Choroid plexus epithelial cell (primary cell): ENCODE results near the gene FRMD5.

Source experiments
- DNase-seq: peaks from one replicate; pipeline ENCODE4 v3.0.0-alpha.2; 2010; ENCODE audit warnings: low read depth
- H3K4me3 ChIP-seq: 2 replicates; pipeline ENCODE4 v1.5.1; 2011; ENCODE audit warnings: low read depth, mild to moderate bottlenecking, control low read depth, low read length, moderate library complexity
- TF ChIP-seq, protein P1 (sequence below): conservative IDR thresholded peaks from 2 replicates; pipeline ENCODE4 v1.5.1; 2011; ENCODE audit warnings: low read depth, mild to moderate bottlenecking, control low read depth, inconsistent platforms, low read length, moderate library complexity

Gene FRMD5

DNA sequence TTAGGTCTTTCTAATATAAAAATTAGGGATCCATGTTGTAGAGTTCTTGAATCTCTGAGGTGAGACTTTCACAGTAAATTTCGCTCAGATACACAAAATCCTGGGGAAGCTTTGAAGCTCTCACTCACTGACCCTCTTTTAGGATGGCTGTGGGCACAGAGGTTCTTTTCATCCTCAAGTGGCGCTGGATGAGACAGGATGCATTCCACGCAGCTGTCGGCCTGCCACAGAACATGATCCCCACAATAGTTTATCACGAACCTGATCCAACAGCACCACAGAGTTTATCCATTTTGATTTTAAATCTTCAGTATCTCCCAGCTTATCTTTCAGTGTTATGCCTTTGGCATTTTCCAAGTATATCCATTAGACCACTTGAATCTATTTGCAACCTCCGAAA is 276.4 kb downstream of the FRMD5 start:
- no peak overlapping the region for H3K4me3 ChIP-seq
- TF ChIP-seq, protein P1, sequence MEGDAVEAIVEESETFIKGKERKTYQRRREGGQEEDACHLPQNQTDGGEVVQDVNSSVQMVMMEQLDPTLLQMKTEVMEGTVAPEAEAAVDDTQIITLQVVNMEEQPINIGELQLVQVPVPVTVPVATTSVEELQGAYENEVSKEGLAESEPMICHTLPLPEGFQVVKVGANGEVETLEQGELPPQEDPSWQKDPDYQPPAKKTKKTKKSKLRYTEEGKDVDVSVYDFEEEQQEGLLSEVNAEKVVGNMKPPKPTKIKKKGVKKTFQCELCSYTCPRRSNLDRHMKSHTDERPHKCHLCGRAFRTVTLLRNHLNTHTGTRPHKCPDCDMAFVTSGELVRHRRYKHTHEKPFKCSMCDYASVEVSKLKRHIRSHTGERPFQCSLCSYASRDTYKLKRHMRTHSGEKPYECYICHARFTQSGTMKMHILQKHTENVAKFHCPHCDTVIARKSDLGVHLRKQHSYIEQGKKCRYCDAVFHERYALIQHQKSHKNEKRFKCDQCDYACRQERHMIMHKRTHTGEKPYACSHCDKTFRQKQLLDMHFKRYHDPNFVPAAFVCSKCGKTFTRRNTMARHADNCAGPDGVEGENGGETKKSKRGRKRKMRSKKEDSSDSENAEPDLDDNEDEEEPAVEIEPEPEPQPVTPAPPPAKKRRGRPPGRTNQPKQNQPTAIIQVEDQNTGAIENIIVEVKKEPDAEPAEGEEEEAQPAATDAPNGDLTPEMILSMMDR = no peak
- no peak for DNase-seq

DNA sequence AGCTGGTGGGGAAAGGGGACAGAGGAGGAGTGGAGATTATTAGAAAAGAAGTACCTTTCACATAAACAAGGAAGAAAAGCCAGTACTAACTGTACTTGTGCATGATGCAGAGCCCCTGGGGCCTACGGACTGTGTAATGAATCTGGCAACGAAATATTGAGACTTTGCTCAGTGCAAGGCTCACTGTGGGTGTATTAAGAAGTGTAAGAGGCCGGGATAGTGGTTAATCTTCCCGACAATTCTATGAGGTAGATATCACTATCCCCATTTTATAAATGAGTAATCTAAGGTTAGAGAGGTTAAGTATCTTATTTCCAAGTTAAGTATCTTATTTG is 278.8 kb downstream of the FRMD5 start:
- no peak overlapping the region for H3K4me3 ChIP-seq
- DNase-seq = no peak
- TF ChIP-seq, protein P1 = no peak

DNA sequence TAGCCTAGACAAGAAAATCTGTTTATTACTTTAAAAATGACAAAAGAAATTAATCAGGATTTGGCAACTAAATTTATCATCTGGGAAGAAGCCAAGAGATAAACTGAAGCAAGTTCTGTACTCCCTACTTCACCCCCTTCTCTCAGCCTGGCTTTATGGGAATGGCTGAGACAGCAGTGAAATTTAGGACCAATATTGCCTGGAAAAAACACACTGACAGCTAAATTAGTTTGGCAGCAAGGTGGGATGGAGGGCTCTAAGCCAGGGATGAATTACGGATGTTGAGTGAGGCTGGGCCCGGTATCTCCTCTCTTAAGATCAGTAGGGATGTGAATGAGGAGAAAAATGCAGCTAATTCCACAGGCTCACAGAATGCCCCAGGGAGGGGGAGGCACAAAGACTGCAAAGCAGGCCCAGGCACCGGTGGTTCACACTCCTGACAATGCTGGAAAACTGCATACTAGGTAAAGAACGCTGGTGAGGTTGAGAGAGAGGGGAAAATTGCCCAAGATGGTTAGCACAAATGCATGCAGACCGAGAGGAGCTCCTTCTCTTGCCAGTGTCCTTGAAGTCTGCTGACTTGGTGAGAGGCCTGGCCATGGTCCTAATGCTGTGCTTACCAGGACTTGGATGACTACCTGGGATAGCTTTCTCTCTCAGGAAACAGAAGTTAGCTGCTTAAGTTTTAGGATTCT is 279.3 kb downstream of the FRMD5 start:
- DNase-seq = no peak
- TF ChIP-seq, protein P1 = no peak
- H3K4me3 ChIP-seq = no peak overlapping the region

DNA sequence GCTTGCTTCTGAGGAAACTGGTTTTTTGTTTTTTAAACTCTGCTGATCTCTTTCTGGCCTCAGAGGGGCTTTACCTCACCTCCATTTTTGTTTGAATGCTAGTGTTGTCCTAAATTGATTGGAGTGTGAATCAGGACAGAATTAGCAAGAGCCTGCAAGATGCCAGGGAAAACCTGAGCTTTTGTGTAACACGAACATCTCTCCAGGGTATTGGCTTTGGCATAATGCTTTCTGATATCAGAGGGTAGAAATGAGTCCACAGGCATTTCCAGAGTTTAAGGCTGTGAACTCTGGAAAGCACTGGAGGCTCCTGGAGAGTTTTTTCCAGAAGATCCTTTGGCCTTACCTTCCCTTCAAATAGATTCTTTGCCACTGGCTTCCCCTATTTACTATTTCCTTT is 281.1 kb downstream of the FRMD5 start:
- TF ChIP-seq, protein P1 = no peak
- no peak overlapping the region for H3K4me3 ChIP-seq
- DNase-seq = no peak

DNA sequence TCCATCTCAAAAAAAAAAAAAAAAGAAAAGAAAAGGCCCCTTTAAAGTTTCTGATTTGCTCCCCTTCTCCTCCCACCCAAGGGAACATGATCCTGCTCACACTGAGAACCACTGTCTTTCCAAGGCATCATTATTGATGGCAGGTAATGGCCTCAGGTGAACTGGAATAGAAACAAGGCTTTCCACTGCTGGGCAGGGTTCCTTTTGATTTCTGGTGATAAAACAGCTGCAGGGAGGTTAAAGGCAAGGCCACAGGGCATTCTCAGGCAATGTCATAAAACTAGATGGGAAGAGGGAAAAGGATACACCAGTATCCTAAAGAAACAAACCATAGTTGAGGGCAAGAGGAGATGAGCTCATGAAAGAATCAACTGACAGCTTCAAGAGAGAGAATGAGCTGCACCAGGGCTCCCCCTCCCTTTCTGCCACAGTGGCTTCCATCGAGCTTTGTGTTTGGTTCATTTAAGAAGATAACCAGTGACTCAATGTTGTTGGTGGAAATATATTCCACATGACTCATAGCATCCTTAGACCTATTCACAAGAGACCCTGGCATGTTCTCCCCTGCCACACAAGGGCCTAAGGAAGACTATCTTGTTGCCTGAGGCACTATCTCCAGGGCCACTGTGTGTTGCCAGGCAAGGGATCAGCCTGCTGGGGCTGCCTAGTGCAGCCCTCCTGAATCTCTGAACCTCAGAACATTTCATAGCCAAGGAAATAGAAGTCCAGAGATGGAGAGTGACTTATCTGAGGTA is 281.9 kb downstream of the FRMD5 start:
- TF ChIP-seq, protein P1 = no peak
- DNase-seq = peak; percentile 97
- H3K4me3 ChIP-seq = no peak overlapping the region

DNA sequence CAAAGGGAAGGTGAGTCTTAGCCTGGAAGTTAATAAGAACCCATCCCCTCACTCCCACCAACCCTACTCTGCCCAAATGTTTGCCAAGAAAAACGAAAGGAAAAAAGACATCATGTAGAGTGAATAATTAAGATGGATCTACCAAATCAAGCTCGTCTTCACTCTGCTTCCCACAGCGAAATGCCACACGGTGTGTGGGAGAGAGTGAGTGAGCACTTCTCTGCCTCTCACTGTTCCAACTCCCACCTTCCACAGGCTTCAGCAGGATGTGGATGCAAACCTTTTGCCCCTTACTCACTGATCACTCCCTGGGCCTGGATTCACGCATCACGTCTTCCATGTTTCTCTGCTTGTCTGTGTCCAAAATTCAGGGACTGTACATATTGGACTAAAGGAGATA is 282.9 kb downstream of the FRMD5 start:
- TF ChIP-seq, protein P1 = no peak
- no peak overlapping the region for H3K4me3 ChIP-seq
- DNase-seq = no peak

DNA sequence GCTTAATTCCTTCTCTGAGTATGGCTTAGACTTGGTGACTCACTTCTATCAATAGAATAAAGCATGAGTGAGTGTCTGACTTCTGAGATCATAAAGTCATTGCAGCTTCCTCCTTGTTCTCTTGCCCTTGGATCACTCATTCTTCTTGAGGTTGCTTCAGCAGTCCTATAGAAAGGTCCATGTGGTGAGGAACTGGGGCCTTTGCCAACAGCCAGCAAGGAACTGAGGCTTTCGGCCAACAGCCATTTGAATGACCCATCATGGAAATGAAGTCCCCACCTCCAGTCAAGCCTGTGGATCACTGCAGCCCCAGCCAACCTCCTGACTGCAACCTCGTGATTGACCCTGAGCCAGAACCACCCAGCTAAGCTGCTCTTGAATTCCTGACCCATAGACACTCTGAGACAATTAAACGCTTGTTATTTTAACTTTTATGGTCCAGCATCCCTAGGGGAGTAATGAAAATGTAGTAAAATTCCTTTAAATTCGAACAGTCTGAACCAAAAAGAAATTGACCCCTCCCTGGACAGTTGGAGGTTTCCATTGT is 283.8 kb downstream of the FRMD5 start:
- TF ChIP-seq, protein P1 = no peak
- H3K4me3 ChIP-seq = no peak overlapping the region
- peak; percentile 98 for DNase-seq
